Natural killer cell (primary cell): ENCODE results near the gene BSN. TPM values are rescaled to one million over a fixed set of nuclear protein-coding genes. Genes with fewer than 3 reads are reported as not detected.

ENCODE experiments used
- ATAC-seq, 3 donors: fragments of 150-1000 bp in 2 of 3; fragments of 200-7000 bp in 1 of 3; cut with Tn5 transposase; 1 replicate in 1 of 3; 2 replicates in 2 of 3; pipeline ENCODE4 v1.10.0; 2021; ENCODE audit warnings: mild to moderate bottlenecking in 2 of 3, moderate library complexity in 2 of 3
- DNase-seq, 2 donors: peaks; one replicate each; pipeline versions ENCODE4 v3.0.0 to v3.0.0-alpha.2; 2013 to 2021; ENCODE audit warnings: mixed read lengths in 1 of 2
- H3K27ac ChIP-seq: one replicate; pipeline ENCODE4 v1.5.1; 2013; ENCODE audit warnings: mild to moderate bottlenecking, low read length
- H3K27me3 ChIP-seq: one replicate; pipeline ENCODE4 v1.6.1; 2013; ENCODE audit warnings: low read length; ENCODE audit not compliant: control insufficient read depth, insufficient read depth
- H3K36me3 ChIP-seq: one replicate; pipeline ENCODE4 v1.6.1; 2013; ENCODE audit warnings: low read length; ENCODE audit not compliant: control insufficient read depth, insufficient read depth
- H3K4me1 ChIP-seq: one replicate; pipeline ENCODE4 v1.6.1; 2013; ENCODE audit warnings: low read length; ENCODE audit not compliant: control insufficient read depth, insufficient read depth
- H3K4me3 ChIP-seq: one replicate; pipeline ENCODE4 v1.5.1; 2013; ENCODE audit warnings: low read length
- H3K9me3 ChIP-seq: one replicate; pipeline ENCODE4 v1.6.1; 2013; ENCODE audit warnings: low read length; ENCODE audit not compliant: control insufficient read depth, insufficient read depth
- H3K27ac Mint-ChIP-seq, 2 donors: one replicate each; pipeline ENCODE4 v1.8.0; 2022; ENCODE audit warnings: mild to moderate bottlenecking in 2 of 2, mixed read lengths in 2 of 2, moderate library complexity in 1 of 2
- H3K27me3 Mint-ChIP-seq, 2 donors: one replicate each; pipeline ENCODE4 v1.8.0; 2022; ENCODE audit warnings: low read depth in 2 of 2, mixed read lengths in 2 of 2
- H3K36me3 Mint-ChIP-seq: one replicate; pipeline ENCODE4 v1.8.0; 2022; ENCODE audit warnings: mixed read lengths
- H3K4me1 Mint-ChIP-seq, 2 donors: one replicate each; pipeline ENCODE4 v1.8.0; 2022; ENCODE audit warnings: mixed read lengths in 2 of 2
- H3K4me3 Mint-ChIP-seq: one replicate; pipeline ENCODE4 v1.8.0; 2022; ENCODE audit warnings: mild to moderate bottlenecking, moderate library complexity, mixed read lengths
- H3K9me3 Mint-ChIP-seq, 2 donors: one replicate each; pipeline ENCODE4 v1.8.0; 2022; ENCODE audit warnings: mixed read lengths in 2 of 2
- WGBS: methylation state at CpG from one replicate; pipeline ENCODE4 v1.1.7; 2013; ENCODE audit warnings: missing lambda C conversion rate; ENCODE audit not compliant: insufficient coverage; 5-methylcytosine and 5-hydroxymethylcytosine counted together
- intact Hi-C: fragments of 100-400 bp; cut with micrococcal nuclease; formaldehyde crosslinking; loops from one replicate; pipeline ENCODE4 v1.14.2; 2022
- total RNA-seq, 4 donors: library from RNA; stranded (reverse); fragments of 120-200 nt in 1 of 4; gene quantifications; one replicate each; pipeline versions ENCODE4 v1.2.3 to v1.2.4, GENCODE V29; 2013 to 2022
- TF ChIP-seq, protein P1 (sequence below): fragments of 200-600 bp; IDR thresholded peaks from one replicate; pipeline ENCODE4 v1.8.0; 2022; ENCODE audit warnings: antibody characterized with exemption

The BSN gene
- total RNA-seq, 3 donors from 2014 or later (not counting 1 experiment from before 2014, with no cell fraction given), result 0.33 to 0.41 (median 0.35) TPM

DNA sequence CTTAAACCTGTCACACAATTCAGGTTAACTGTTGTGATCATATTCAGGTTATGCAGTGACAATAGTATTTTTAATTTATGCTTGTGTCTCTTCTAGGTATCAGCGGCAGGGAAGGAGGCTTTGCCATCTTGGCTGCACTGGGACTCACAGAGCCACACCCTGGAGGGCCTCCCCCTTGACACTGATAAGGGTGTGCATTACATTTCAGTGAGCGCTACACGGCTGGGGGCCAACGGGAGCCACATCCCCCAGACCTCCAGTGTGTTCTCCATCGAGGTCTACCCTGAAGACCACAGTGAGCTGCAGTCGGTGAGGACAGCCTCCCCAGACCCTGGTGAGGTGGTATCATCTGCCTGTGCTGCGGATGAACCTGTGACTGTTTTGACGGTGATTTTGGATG lies 23.6 kb upstream of the BSN start:
- no peak overlapping the region for H3K4me3 ChIP-seq
- H3K4me1 ChIP-seq, result no peaks in the 10 kb centered on the region
- TF ChIP-seq, protein P1, sequence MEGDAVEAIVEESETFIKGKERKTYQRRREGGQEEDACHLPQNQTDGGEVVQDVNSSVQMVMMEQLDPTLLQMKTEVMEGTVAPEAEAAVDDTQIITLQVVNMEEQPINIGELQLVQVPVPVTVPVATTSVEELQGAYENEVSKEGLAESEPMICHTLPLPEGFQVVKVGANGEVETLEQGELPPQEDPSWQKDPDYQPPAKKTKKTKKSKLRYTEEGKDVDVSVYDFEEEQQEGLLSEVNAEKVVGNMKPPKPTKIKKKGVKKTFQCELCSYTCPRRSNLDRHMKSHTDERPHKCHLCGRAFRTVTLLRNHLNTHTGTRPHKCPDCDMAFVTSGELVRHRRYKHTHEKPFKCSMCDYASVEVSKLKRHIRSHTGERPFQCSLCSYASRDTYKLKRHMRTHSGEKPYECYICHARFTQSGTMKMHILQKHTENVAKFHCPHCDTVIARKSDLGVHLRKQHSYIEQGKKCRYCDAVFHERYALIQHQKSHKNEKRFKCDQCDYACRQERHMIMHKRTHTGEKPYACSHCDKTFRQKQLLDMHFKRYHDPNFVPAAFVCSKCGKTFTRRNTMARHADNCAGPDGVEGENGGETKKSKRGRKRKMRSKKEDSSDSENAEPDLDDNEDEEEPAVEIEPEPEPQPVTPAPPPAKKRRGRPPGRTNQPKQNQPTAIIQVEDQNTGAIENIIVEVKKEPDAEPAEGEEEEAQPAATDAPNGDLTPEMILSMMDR, result no peak
- intact Hi-C loops, result no loop called here
- ATAC-seq (no peak), DNase-seq (no peak)
- peaks cover 31% of the 10 kb centered on the region for H3K36me3 ChIP-seq
- no peaks in the 10 kb centered on the region for H3K9me3 ChIP-seq
- Mint-ChIP-seq H3K27me3 (no peaks in the 10 kb centered on the region), H3K27ac (no peak overlapping the region), H3K4me1 (peaks cover 15 to 24% of the 10 kb centered on the region in 2 donors), H3K9me3 (no peaks in the 10 kb centered on the region), H3K4me3 (no peak overlapping the region), H3K36me3 (no peaks in the 10 kb centered on the region)
- 95% methylated on average over 8 of the region's 8 CpGs for WGBS
- no peaks in the 10 kb centered on the region for H3K27me3 ChIP-seq
- no peak overlapping the region for H3K27ac ChIP-seq

DNA sequence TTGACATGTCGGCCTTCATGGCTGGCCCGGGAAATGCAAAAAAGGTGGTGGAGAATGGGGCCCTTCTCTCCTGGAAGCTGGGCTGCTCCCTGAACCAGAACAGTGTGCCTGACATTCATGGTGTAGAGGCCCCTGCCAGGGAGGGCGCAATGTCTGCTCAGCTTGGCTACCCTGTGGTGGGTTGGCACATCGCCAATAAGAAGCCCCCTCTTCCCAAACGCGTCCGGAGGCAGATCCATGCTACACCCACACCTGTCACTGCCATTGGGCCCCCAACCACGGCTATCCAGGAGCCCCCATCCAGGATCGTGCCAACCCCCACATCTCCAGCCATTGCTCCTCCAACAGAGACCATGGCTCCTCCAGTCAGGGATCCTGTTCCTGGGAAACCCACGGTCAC lies 23.1 kb upstream of the BSN start:
- WGBS, result 97% methylated on average over 10 of the region's 10 CpGs
- Histone ChIP-seq H3K27me3 (no peaks in the 10 kb centered on the region), H3K4me1 (no peaks in the 10 kb centered on the region), H3K9me3 (no peaks in the 10 kb centered on the region), H3K27ac (no peak overlapping the region), H3K4me3 (no peak overlapping the region), H3K36me3 (peaks cover 31% of the 10 kb centered on the region)
- TF ChIP-seq, protein P1, result no peak
- ATAC-seq, result no peak
- no peak for DNase-seq
- Mint-ChIP-seq H3K36me3 (no peaks in the 10 kb centered on the region), H3K4me3 (no peak overlapping the region), H3K27me3 (no peaks in the 10 kb centered on the region), H3K4me1 (peaks cover 15 to 24% of the 10 kb centered on the region in 2 donors), H3K9me3 (no peaks in the 10 kb centered on the region), H3K27ac (peak overlapping the region in 1 of 2 donors; percentile 73)
- intact Hi-C loops, result no loop called here

DNA sequence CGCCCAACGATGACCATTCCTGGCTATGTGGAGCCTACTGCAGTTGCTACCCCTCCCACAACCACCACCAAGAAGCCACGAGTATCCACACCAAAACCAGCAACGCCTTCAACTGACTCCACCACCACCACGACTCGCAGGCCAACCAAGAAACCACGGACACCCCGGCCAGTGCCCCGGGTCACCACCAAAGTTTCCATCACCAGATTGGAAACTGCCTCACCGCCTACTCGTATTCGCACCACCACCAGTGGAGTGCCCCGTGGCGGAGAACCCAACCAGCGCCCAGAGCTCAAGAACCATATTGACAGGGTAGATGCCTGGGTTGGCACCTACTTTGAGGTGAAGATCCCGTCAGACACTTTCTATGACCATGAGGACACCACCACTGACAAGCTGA lies 22.6 kb upstream of the BSN start:
- intact Hi-C loops, result no loop called here
- Mint-ChIP-seq H3K27ac (peak overlapping the region; percentile 56 to 73), H3K4me1 (peaks cover 15 to 24% of the 10 kb centered on the region in 2 donors), H3K27me3 (no peaks in the 10 kb centered on the region), H3K4me3 (no peak overlapping the region), H3K9me3 (no peaks in the 10 kb centered on the region), H3K36me3 (no peaks in the 10 kb centered on the region)
- Histone ChIP-seq H3K9me3 (no peaks in the 10 kb centered on the region), H3K27me3 (no peaks in the 10 kb centered on the region), H3K36me3 (peaks cover 31% of the 10 kb centered on the region), H3K4me3 (no peak overlapping the region), H3K4me1 (no peaks in the 10 kb centered on the region), H3K27ac (no peak overlapping the region)
- 64% methylated on average over 16 of the region's 16 CpGs for WGBS
- TF ChIP-seq, protein P1, result no peak
- DNase-seq (no peak), ATAC-seq (no peak)

DNA sequence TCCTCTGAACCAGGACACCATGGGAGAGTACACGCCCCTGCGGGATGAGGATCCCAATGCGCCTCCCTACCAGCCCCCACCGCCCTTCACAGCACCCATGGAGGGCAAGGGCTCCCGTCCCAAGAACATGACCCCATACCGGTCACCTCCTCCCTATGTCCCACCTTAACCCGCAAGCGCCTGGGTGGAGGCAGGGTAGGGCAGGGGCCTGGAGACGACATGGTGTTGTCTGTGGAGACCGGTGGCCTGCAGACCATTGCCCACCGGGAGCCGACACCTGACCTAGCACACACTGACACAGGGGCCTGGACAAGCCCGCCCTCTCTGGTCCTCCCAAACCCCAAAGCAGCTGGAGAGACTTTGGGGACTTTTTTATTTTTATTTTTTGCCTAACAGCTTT lies 21.2 kb upstream of the BSN start:
- 98% methylated on average over 13 of the region's 13 CpGs for WGBS
- TF ChIP-seq, protein P1, result no peak
- Histone ChIP-seq H3K4me1 (no peaks in the 10 kb centered on the region), H3K4me3 (no peak overlapping the region), H3K27me3 (no peaks in the 10 kb centered on the region), H3K9me3 (no peaks in the 10 kb centered on the region), H3K27ac (no peak overlapping the region), H3K36me3 (peaks cover 31% of the 10 kb centered on the region)
- Mint-ChIP-seq H3K9me3 (no peaks in the 10 kb centered on the region), H3K27ac (no peak overlapping the region), H3K4me1 (peaks cover 15 to 18% of the 10 kb centered on the region in 2 donors), H3K27me3 (no peaks in the 10 kb centered on the region), H3K36me3 (no peaks in the 10 kb centered on the region), H3K4me3 (no peak overlapping the region)
- no peak for ATAC-seq
- DNase-seq, result no peak
- intact Hi-C loops, result no loop called here
